ENCODE measurements around the gene LRCOL1.

LRCOL1 gene

DNA sequence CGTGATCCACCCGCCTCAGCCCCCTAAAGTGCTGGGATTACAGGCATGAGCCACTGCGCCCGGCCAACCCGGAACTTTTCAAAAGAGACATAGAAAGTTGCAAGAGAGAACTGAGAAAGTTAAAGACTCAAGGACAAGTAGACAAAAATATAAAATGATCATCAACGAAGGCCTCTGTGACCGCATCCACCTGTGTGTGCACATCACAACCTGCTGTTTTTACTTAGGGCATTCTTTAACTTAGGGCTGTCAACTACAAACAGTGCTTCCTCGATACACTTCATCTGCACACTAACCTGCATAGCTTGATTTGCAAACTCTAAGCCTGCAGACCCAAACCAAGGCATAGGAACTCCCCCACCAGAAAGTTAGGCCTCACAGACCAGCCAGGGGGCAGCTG, 23.0 kb upstream of the LRCOL1 start:
- Histone ChIP-seq H3K27me3 (replicated peaks; ENCODE audit: control insufficient read depth, insufficient read depth, low read length) (no peaks in the 10 kb centered on the region), H3K4me3 (replicated peaks; ENCODE audit: low read depth, low read length) (no peak overlapping the region), H3K36me3 (ENCODE audit: control insufficient read depth, insufficient read depth, low read length) (peaks cover 41% of the 10 kb centered on the region)
- DNase-seq (ENCODE audit: extremely low read depth, insufficient read length), result no peak
- TF ChIP-seq, protein P1, sequence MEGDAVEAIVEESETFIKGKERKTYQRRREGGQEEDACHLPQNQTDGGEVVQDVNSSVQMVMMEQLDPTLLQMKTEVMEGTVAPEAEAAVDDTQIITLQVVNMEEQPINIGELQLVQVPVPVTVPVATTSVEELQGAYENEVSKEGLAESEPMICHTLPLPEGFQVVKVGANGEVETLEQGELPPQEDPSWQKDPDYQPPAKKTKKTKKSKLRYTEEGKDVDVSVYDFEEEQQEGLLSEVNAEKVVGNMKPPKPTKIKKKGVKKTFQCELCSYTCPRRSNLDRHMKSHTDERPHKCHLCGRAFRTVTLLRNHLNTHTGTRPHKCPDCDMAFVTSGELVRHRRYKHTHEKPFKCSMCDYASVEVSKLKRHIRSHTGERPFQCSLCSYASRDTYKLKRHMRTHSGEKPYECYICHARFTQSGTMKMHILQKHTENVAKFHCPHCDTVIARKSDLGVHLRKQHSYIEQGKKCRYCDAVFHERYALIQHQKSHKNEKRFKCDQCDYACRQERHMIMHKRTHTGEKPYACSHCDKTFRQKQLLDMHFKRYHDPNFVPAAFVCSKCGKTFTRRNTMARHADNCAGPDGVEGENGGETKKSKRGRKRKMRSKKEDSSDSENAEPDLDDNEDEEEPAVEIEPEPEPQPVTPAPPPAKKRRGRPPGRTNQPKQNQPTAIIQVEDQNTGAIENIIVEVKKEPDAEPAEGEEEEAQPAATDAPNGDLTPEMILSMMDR (IDR thresholded peaks at IDR 0.05; ENCODE audit: insufficient read depth, low read length, poor library complexity, severe bottlenecking), result no peak

DNA sequence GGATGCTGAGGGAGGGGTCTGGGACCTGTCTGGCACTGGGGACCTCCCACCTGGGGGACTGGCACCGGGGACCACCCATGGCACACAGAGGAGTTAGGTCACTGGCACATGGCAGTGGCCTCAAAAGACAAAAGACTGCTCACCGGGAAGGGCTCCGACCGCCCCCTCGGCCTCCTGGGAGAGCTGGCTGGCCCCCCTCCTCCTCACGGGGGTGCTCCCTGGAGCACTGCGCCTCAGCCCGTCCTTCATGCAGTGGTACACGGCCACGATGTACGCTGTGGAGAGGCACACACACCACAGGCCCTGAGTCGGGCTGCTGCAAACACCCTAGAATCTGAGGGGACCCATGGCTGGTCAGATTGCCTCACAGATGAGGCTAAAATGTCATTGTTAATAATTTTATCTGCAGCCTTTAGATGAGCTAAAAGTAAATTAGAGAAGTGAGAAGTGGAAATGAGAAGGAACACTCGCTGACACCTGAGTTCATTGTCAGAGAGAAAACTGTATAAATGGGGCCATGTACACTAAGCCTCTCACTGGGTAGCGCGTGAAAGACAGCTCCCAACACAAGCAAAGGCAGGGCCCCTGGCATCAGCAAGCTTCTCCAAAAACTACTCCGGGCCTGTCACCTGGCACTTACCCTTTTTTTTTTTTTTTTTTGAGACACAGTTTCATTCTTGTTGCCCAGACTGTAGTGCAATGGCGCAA, 22.3 kb upstream of the LRCOL1 start:
- TF ChIP-seq, protein P1 (IDR thresholded peaks at IDR 0.05; ENCODE audit: insufficient read depth, low read length, poor library complexity, severe bottlenecking), result no peak
- no peaks in the 10 kb centered on the region for H3K27me3 ChIP-seq (replicated peaks; ENCODE audit: control insufficient read depth, insufficient read depth, low read length)
- H3K4me3 ChIP-seq (replicated peaks; ENCODE audit: low read depth, low read length), result no peak overlapping the region
- no peak for DNase-seq (ENCODE audit: extremely low read depth, insufficient read length)
- peaks cover 38% of the 10 kb centered on the region for H3K36me3 ChIP-seq (ENCODE audit: control insufficient read depth, insufficient read depth, low read length)

DNA sequence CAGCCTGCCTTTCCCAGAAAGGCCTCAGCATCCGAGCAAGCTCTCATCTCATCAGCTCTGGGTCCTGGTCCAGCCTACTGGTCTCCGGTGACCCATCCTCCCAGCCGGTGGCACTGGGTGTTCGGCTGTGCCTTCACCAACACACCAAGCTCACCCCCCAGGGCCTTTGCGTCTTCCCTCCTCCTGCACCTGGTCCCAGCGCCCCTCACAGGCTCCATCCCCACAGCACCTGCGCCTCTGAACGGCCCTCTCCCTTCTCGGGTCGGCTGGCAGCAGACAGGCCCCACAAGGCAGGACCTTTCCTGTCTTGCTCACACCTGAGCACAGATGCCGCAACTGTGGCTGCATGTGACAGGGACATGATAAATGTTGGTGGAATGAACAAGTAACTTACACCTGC, 21.3 kb upstream of the LRCOL1 start:
- H3K4me3 ChIP-seq (replicated peaks; ENCODE audit: low read depth, low read length), result no peak overlapping the region
- H3K27me3 ChIP-seq (replicated peaks; ENCODE audit: control insufficient read depth, insufficient read depth, low read length), result no peaks in the 10 kb centered on the region
- H3K36me3 ChIP-seq (ENCODE audit: control insufficient read depth, insufficient read depth, low read length), result peaks cover 33% of the 10 kb centered on the region
- no peak for DNase-seq (ENCODE audit: extremely low read depth, insufficient read length)
- TF ChIP-seq, protein P1 (IDR thresholded peaks at IDR 0.05; ENCODE audit: insufficient read depth, low read length, poor library complexity, severe bottlenecking), result no peak

DNA sequence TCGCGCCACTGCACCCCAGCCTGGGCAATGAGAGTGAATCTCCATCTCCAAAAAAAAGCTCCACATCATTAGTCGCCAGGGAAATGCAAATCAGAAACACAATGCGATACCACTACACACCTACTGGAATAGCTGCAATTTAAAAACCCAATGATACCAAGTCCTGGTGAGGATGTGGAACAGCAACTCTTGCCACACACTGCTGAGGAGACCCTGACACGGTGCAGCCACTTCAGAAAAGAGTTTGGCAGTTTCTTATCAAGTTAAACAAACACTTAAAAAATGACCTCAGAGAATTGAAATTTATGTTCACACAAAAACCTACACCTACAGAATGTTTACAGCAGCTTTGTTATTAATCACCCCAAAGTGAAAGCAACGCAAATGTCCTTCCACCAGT, 20.3 kb upstream of the LRCOL1 start:
- peaks cover 30% of the 10 kb centered on the region for H3K36me3 ChIP-seq (ENCODE audit: control insufficient read depth, insufficient read depth, low read length)
- TF ChIP-seq, protein P1 (IDR thresholded peaks at IDR 0.05; ENCODE audit: insufficient read depth, low read length, poor library complexity, severe bottlenecking), result no peak
- H3K27me3 ChIP-seq (replicated peaks; ENCODE audit: control insufficient read depth, insufficient read depth, low read length), result no peaks in the 10 kb centered on the region
- no peak overlapping the region for H3K4me3 ChIP-seq (replicated peaks; ENCODE audit: low read depth, low read length)
- no peak for DNase-seq (ENCODE audit: extremely low read depth, insufficient read length)

DNA sequence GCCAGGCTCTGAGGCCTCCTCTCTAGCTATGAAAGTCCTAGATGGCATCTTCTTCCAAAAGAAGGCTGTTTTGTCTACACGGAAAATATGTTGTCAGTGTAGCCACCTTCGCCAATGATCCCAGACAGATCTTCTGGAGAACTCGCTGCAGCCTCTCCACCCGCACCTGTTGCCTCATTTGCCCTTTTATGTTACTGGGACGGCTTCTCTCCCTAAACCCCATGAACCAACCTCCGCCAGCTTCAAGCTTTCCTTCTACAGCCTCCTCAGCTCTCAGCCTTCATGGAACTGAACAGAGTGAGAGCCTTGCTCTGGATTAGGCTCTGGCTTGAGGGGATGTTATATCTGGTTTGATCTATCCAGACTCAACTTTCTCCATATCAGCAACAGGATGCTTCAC, 18.9 kb upstream of the LRCOL1 start:
- Histone ChIP-seq H3K4me3 (replicated peaks; ENCODE audit: low read depth, low read length) (no peak overlapping the region), H3K36me3 (ENCODE audit: control insufficient read depth, insufficient read depth, low read length) (peaks cover 30% of the 10 kb centered on the region), H3K27me3 (replicated peaks; ENCODE audit: control insufficient read depth, insufficient read depth, low read length) (no peaks in the 10 kb centered on the region)
- DNase-seq (ENCODE audit: extremely low read depth, insufficient read length), result no peak
- TF ChIP-seq, protein P1 (IDR thresholded peaks at IDR 0.05; ENCODE audit: insufficient read depth, low read length, poor library complexity, severe bottlenecking), result no peak

All from GM06990 (cell line).